HCT116 (cell line): ENCODE measurements around the gene IQGAP3. TPM values are rescaled to one million over a fixed set of nuclear protein-coding genes. Genes with fewer than 3 reads are reported as not detected.

Source experiments
- ATAC-seq: fragments of 200-7000 bp; cut with Tn5 transposase; 2 replicates; pipeline ENCODE4 v1.9.1; 2020; ENCODE audit warnings: mild to moderate bottlenecking, moderate library complexity
- BruUV-seq: library from RNA; stranded (reverse); fragments of 400-500 nt; replicated peaks from 2 replicates; lab custom pipeline; 2021; lab: Mats Ljungman, UMichigan
- CTCF ChIA-PET: fragments of 300-600 bp; sonication (Branson Sonifier 250); formaldehyde crosslinking; loops from one replicate; lab custom pipeline; 2021; ENCODE audit warnings: antibody characterized with exemption; lab: Charles Lee
- POLR2A ChIA-PET: fragments of 300-600, 350-600 bp; sonication (Branson Sonifier 250); formaldehyde crosslinking; loops from one replicate; lab custom pipeline; 2021; ENCODE audit warnings: antibody characterized with exemption; lab: Charles Lee
- RAD21 ChIA-PET, 2 experiments: fragments of 300-600 bp; sonication (Branson Sonifier 250); formaldehyde crosslinking; loops; one replicate each; lab custom pipeline; 2023; ENCODE audit warnings: low total read pairs in 2 of 2; ENCODE audit not compliant: uncharacterized antibody in 2 of 2, unreplicated experiment in 2 of 2, low non-redundant PET in 1 of 2; lab: Charles Lee
- DNase-seq: peaks from one replicate; pipeline ENCODE4 v3.0.0-alpha.2; 2010; ENCODE audit warnings: low read depth, low spot score
- H2AFZ ChIP-seq: fragments of 200-600 bp; shearing (Covaris generic), sonication (generic); 2 replicates; pipeline ENCODE4 v1.6.1; 2017; ENCODE audit warnings: low read depth, mixed run types, mixed read lengths, antibody characterized with exemption, low read length; ENCODE audit not compliant: poor library complexity, severe bottlenecking
- H3K27ac ChIP-seq: 2 replicates; pipeline ENCODE4 v1.5.1; 2012; ENCODE audit warnings: low read depth, low read length
- H3K27me3 ChIP-seq: fragments of 200-600 bp; sonication (generic); 2 replicates; pipeline ENCODE4 v1.6.1; 2016; ENCODE audit warnings: mixed run types, low read length, mixed read lengths; ENCODE audit not compliant: insufficient read depth
- H3K36me3 ChIP-seq, 2 experiments: fragments of 200-500 bp in 1 of 2; fragments of 200-600 bp in 1 of 2; sonication (Bioruptor generic) in 1 of 2; sonication (generic) in 1 of 2; 2 replicates each; pipeline versions ENCODE4 v1.5.1 to v1.6.1; 2014 to 2016; ENCODE audit warnings: low read length in 2 of 2, inconsistent platforms in 1 of 2, mixed read lengths in 1 of 2, mixed run types in 1 of 2; ENCODE audit not compliant: insufficient read depth in 2 of 2, control insufficient read depth in 1 of 2
- H3K4me1 ChIP-seq, 2 experiments: fragments of 200-600 bp in 1 of 2; sonication (generic) in 1 of 2; 2 replicates each; pipeline versions ENCODE4 v1.5.1 to v1.6.1; 2012 to 2017; ENCODE audit warnings: low read length in 2 of 2, inconsistent platforms in 1 of 2, mild to moderate bottlenecking in 1 of 2, mixed read lengths in 1 of 2, mixed run types in 1 of 2, moderate library complexity in 1 of 2; ENCODE audit not compliant: insufficient read depth in 2 of 2, control insufficient read depth in 1 of 2
- H3K4me2 ChIP-seq: fragments of 200-600 bp; sonication (generic); 2 replicates; pipeline ENCODE4 v1.6.1; 2017; ENCODE audit warnings: mixed run types, low read length, mixed read lengths
- H3K4me3 ChIP-seq, 2 experiments: fragments of 200-600 bp in 1 of 2; sonication (generic) in 1 of 2; replicated peaks in 1 of 2; 2 replicates each; pipeline ENCODE4 v1.5.1; 2011 to 2016; ENCODE audit warnings: low read length in 2 of 2, control low read depth in 1 of 2, low read depth in 1 of 2, mild to moderate bottlenecking in 1 of 2, mixed read lengths in 1 of 2, mixed run types in 1 of 2
- H3K79me2 ChIP-seq: fragments of 200-600 bp; sonication (generic); 2 replicates; pipeline ENCODE4 v1.6.1; 2017; ENCODE audit warnings: mild to moderate bottlenecking, mixed run types, low read length, moderate library complexity, mixed read lengths; ENCODE audit not compliant: insufficient read depth
- H3K9ac ChIP-seq: fragments of 200-600 bp; sonication (generic); 2 replicates; pipeline ENCODE4 v1.6.1; 2016; ENCODE audit warnings: low read length, mixed read lengths
- H3K9me2 ChIP-seq: fragments of 200-600 bp; sonication (generic), shearing (Covaris generic); 2 replicates; pipeline ENCODE4 v1.6.1; 2017; ENCODE audit warnings: mixed run types, mild to moderate bottlenecking, moderate library complexity; ENCODE audit not compliant: insufficient read depth
- H3K9me3 ChIP-seq, 2 experiments: fragments of 200-500 bp in 1 of 2; fragments of 200-600 bp in 1 of 2; sonication (Bioruptor generic) in 1 of 2; sonication (generic) in 1 of 2; 2 replicates each; pipeline ENCODE4 v1.6.1; 2014 to 2017; ENCODE audit warnings: low read length in 2 of 2, mixed read lengths in 2 of 2, inconsistent platforms in 1 of 2, low read depth in 1 of 2, mild to moderate bottlenecking in 1 of 2, mixed run types in 1 of 2, moderate library complexity in 1 of 2; ENCODE audit not compliant: control insufficient read depth in 1 of 2, insufficient read depth in 1 of 2
- H4K20me1 ChIP-seq: fragments of 200-600 bp; sonication (generic), shearing (Covaris generic); 2 replicates; pipeline ENCODE4 v1.6.1; 2017; ENCODE audit warnings: mixed run types, mild to moderate bottlenecking, moderate library complexity; ENCODE audit not compliant: insufficient read depth
- CBX3 ChIP-seq: IDR thresholded peaks from 2 replicates; pipeline ENCODE4 v1.6.1; 2012; ENCODE audit warnings: low read depth
- CEBPB ChIP-seq: IDR thresholded peaks from 2 replicates; pipeline ENCODE4 v1.6.1; 2012; ENCODE audit warnings: low read depth
- EGR1 ChIP-seq: IDR thresholded peaks from 2 replicates; pipeline ENCODE4 v1.6.1; 2012; ENCODE audit warnings: low read depth
- ELF1 ChIP-seq: IDR thresholded peaks from 2 replicates; pipeline ENCODE4 v1.6.1; 2012; ENCODE audit warnings: low read depth, borderline replicate concordance
- EZH2phosphoT487 ChIP-seq: fragments of 200-600 bp; IDR thresholded peaks from 2 replicates; pipeline ENCODE4 v1.6.1; 2018; ENCODE audit warnings: antibody characterized with exemption, borderline replicate concordance
- JUND ChIP-seq: IDR thresholded peaks from 2 replicates; pipeline ENCODE4 v1.6.1; 2012
- POLR2A ChIP-seq: IDR thresholded peaks from 2 replicates; pipeline ENCODE4 v1.7.0; 2011; ENCODE audit warnings: borderline replicate concordance; ENCODE audit not compliant: insufficient read depth, insufficient read length; ENCODE audit errors: extremely low read depth
- POLR2AphosphoS5 ChIP-seq: IDR thresholded peaks from 2 replicates; pipeline ENCODE4 v1.6.1; 2011; ENCODE audit warnings: mild to moderate bottlenecking, low read depth, low read length, moderate library complexity
- RAD21 ChIP-seq: IDR thresholded peaks from 2 replicates; pipeline ENCODE4 v1.6.1; 2012; ENCODE audit warnings: low read depth, mild to moderate bottlenecking
- SP1 ChIP-seq: IDR thresholded peaks from 2 replicates; pipeline ENCODE4 v1.6.1; 2012; ENCODE audit warnings: low read depth
- SRF ChIP-seq: IDR thresholded peaks from 2 replicates; pipeline ENCODE4 v1.6.1; 2012; ENCODE audit warnings: low read depth
- TCF7L2 ChIP-seq: IDR thresholded peaks from 2 replicates; pipeline ENCODE4 v1.7.0; 2011; ENCODE audit warnings: borderline replicate concordance, inconsistent platforms; ENCODE audit not compliant: insufficient read depth, insufficient read length; ENCODE audit errors: extremely low read depth
- YY1 ChIP-seq: IDR thresholded peaks from 2 replicates; pipeline ENCODE4 v1.6.1; 2011; ENCODE audit warnings: low read length, low read depth, moderate library complexity, mild to moderate bottlenecking; ENCODE audit not compliant: insufficient replicate concordance; ENCODE audit errors: extremely low read depth
- ZNF274 ChIP-seq: fragments of 200-500 bp; sonication (Bioruptor generic); IDR thresholded peaks from 2 replicates; pipeline ENCODE4 v1.6.1; 2014; ENCODE audit warnings: mild to moderate bottlenecking, low read depth, low read length, inconsistent platforms
- intact Hi-C: fragments of 100-400 bp; cut with micrococcal nuclease; formaldehyde crosslinking; loops from 2 replicates; pipeline ENCODE4 v1.10.0; 2022
- total RNA-seq: library from RNA; stranded (reverse); gene quantifications from one replicate; pipeline ENCODE4 v1.2.1, GENCODE V29; 2021; ENCODE audit not compliant: unreplicated experiment
- TF ChIP-seq, protein P1 (sequence below): IDR thresholded peaks from 2 replicates; pipeline ENCODE4 v1.6.1; 2012
- TF ChIP-seq, protein P2 (sequence below): IDR thresholded peaks from 2 replicates; pipeline ENCODE4 v1.6.1; 2012
- TF ChIP-seq, protein P3 (sequence below), 3 experiments: fragments of 200-600 bp in 1 of 3; sonication (generic) in 1 of 3; IDR thresholded peaks in 2 of 3; conservative IDR thresholded peaks in 1 of 3; 2 replicates each; pipeline ENCODE4 v1.5.1; 2012 to 2017; ENCODE audit warnings: low read depth in 2 of 3, low read length in 2 of 3, antibody characterized with exemption in 1 of 3, borderline replicate concordance in 1 of 3, control low read depth in 1 of 3, mild to moderate bottlenecking in 1 of 3, mixed read lengths in 1 of 3, mixed run types in 1 of 3, moderate library complexity in 1 of 3; ENCODE audit not compliant: insufficient read depth in 1 of 3

IQGAP3 gene
- total RNA-seq, 1 experiment from 2014 or later: 38.8 TPM

DNA sequence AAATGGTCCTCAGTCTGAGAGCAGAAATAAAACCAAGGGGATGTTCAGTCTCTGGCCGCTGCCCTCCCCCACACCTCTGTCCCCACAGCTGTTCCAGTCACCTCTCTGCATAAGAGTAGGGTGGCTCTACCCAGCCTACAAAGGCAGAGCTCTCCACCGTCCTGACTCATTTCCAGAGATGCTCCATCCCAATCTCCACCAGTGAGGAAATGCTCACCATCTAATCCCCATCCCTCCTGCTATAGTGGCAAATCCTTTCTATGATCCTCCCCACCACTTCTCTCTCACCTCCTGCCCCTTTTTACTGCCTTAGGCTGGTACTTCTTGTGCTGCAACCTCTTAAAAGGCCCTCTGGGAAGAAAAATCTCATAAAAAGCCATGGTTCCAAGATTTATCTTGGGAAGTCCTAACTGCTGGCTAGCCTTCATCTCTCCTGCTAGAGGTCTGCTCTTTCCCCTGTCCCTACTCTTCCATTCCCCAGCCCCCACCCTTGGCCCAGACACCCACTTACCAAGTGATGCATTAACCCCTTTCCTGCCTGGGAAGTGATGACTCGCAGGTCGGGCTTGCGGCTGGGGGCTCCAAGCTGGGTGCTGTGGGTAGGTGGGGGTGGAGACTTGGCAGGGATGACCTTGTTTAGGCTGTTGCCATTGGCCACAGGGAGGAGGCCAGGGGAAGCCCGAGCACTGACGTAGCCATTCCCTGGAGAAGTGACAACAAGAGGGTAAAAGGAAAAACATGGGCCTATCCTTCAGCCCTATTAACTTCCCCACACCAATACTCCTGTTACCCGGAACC, 95.7 kb downstream of the IQGAP3 start:
- peak overlapping the region; percentile 7; the same call in 1 of the 2 replicates for H3K4me2 ChIP-seq
- H3K9me3 ChIP-seq: no peaks in the 10 kb centered on the region
- H3K36me3 ChIP-seq: peaks cover 42 to 71% of the 10 kb centered on the region in 2 experiments
- ATAC-seq (no peak), DNase-seq (no peak)
- H3K9ac ChIP-seq: no peak overlapping the region
- H3K79me2 ChIP-seq: no peaks in the 10 kb centered on the region
- H3K27ac ChIP-seq: no peak overlapping the region
- H3K4me1 ChIP-seq: peaks cover 0 to 11% of the 10 kb centered on the region in 2 experiments; a peak in 2 of 4 replicates
- intact Hi-C loops: no loop called here
- POLR2A ChIA-PET: no interaction called here
- TSS peak; percentile 5 for BruUV-seq
- no peak overlapping the region for H3K4me3 ChIP-seq
- no peaks in the 10 kb centered on the region for H3K27me3 ChIP-seq
- CTCF ChIA-PET: no interaction called here
- H3K9me2 ChIP-seq: no peaks in the 10 kb centered on the region
- RAD21 ChIA-PET: no interaction called here
- TF ChIP-seq, protein P1, sequence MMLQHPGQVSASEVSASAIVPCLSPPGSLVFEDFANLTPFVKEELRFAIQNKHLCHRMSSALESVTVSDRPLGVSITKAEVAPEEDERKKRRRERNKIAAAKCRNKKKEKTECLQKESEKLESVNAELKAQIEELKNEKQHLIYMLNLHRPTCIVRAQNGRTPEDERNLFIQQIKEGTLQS: no peak
- TF ChIP-seq CBX3 (no peak), ZNF274 (no peak), TCF7L2 (no peak), EZH2phosphoT487 (no peak), SRF (no peak), SP1 (no peak), YY1 (no peak), JUND (no peak), ELF1 (no peak), RAD21 (no peak), POLR2AphosphoS5 (no peak), POLR2A (no peak), EGR1 (no peak), CEBPB (no peak)
- TF ChIP-seq, protein P2, sequence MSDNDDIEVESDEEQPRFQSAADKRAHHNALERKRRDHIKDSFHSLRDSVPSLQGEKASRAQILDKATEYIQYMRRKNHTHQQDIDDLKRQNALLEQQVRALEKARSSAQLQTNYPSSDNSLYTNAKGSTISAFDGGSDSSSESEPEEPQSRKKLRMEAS: no peak
- TF ChIP-seq, protein P3, sequence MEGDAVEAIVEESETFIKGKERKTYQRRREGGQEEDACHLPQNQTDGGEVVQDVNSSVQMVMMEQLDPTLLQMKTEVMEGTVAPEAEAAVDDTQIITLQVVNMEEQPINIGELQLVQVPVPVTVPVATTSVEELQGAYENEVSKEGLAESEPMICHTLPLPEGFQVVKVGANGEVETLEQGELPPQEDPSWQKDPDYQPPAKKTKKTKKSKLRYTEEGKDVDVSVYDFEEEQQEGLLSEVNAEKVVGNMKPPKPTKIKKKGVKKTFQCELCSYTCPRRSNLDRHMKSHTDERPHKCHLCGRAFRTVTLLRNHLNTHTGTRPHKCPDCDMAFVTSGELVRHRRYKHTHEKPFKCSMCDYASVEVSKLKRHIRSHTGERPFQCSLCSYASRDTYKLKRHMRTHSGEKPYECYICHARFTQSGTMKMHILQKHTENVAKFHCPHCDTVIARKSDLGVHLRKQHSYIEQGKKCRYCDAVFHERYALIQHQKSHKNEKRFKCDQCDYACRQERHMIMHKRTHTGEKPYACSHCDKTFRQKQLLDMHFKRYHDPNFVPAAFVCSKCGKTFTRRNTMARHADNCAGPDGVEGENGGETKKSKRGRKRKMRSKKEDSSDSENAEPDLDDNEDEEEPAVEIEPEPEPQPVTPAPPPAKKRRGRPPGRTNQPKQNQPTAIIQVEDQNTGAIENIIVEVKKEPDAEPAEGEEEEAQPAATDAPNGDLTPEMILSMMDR (IDR thresholded peaks at IDR 0.05 in 2 of 3, conservative IDR thresholded peaks at IDR 0.05 in 1 of 3; ENCODE audit: borderline replicate concordance in 1 of 3, insufficient read depth in 1 of 3, low read depth in 2 of 3, low read length in 2 of 3): no peak
- 0 out of 2 replicates have a peak, but pooled peaks cover 2% of the 10 kb centered on the region for H4K20me1 ChIP-seq
- no peak overlapping the region for H2AFZ ChIP-seq
